ENCODE data around the gene CDKL2. TPM values are rescaled to one million over a fixed set of nuclear protein-coding genes. Genes with fewer than 3 reads are reported as not detected.

CDKL2 gene
- total and polyA plus RNA-seq, 9 of the 15 experiments (the other 6 are each of a cell fraction or from before 2014, with no cell fraction given), result 0.01 to 0.16 TPM; not detected in 7

DNA sequence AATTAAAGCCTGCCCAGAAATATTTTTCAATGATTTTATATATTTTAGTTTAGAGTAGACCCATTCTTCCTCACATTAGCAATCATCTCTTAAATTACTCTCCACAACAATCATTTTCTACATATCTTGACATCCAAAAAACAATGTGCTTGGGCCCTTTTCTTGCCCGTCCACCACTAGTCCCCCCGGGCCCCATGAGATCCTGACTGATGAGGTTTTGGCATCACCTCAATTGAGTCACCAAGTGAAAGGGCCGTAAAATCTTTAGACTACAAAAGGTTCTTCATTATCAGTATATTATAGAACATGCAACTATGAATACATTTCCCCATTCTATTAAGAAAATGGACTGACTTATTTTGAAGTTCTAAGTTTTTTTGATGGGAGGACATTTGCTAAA, 4.0 kb upstream of the CDKL2 start (continued):
- TF ChIP-seq, protein P1, sequence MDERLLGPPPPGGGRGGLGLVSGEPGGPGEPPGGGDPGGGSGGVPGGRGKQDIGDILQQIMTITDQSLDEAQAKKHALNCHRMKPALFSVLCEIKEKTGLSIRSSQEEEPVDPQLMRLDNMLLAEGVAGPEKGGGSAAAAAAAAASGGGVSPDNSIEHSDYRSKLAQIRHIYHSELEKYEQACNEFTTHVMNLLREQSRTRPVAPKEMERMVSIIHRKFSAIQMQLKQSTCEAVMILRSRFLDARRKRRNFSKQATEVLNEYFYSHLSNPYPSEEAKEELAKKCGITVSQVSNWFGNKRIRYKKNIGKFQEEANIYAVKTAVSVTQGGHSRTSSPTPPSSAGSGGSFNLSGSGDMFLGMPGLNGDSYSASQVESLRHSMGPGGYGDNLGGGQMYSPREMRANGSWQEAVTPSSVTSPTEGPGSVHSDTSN (CRISPR knock-in tag; IDR thresholded peaks at IDR 0.05; ENCODE audit: low read depth), result no peak
- TF ChIP-seq, protein P1 (tag; conservative IDR thresholded peaks at IDR 0.05; ENCODE audit: low read depth), result no peak
- TF ChIP-seq ZNF561 (CRISPR knock-in tag; conservative IDR thresholded peaks at IDR 0.05) (no peak), TOE1 (IDR thresholded peaks at IDR 0.05; ENCODE audit: borderline replicate concordance) (no peak), TOE1 (CRISPR knock-in tag; IDR thresholded peaks at IDR 0.05; ENCODE audit: borderline replicate concordance, low read depth) (no peak), SNIP1 (IDR thresholded peaks at IDR 0.05; ENCODE audit: low read depth) (no peak), PURB (CRISPR knock-in tag; IDR thresholded peaks at IDR 0.05; ENCODE audit: low read depth) (no peak), ZNF79 (CRISPR knock-in tag; IDR thresholded peaks at IDR 0.05; ENCODE audit: low read depth) (no peak), EP300 (IDR thresholded peaks at IDR 0.05; ENCODE audit: low read length) (no peak), NR2C2 (CRISPR knock-in tag; IDR thresholded peaks at IDR 0.05) (no peak), NR2C2 (tag; IDR thresholded peaks at IDR 0.05) (no peak), NFATC3 (IDR thresholded peaks at IDR 0.05) (no peak), MXI1 (IDR thresholded peaks at IDR 0.05; ENCODE audit: low read depth, low read length) (no peak), NR2F6 (CRISPR knock-in tag; IDR thresholded peaks at IDR 0.05) (no peak), KAT2B (IDR thresholded peaks at IDR 0.05; ENCODE audit: low read depth, low read length) (no peak), ZFPM2 (CRISPR knock-in tag; IDR thresholded peaks at IDR 0.05) (no peak)

Data from K562 (cell line).